ENCODE measurements around the gene GLP2R. TPM values are rescaled to one million over a fixed set of nuclear protein-coding genes. Genes with fewer than 3 reads are reported as not detected.
"Not testable (repeated sequence)": the region's sequence is repeated elsewhere in the genome, so short reads cannot be mapped to it uniquely, and the experiment has no call there.

GLP2R gene
- polyA plus RNA-seq, result not detected

GRCh38 chr17:9825641-9826150, at the start of gene GLP2R:
TSS of gene GLP2R (plus strand) at chr17:9825924. CDS start at chr17:9826064, 140 bp downstream.
- H3K9me3 Mint-ChIP-seq, result peaks cover 2 to 6% (median 2%) of the 10 kb centered on the region in 3 donors
- H3K4me3 Mint-ChIP-seq, result no peak within 1 kb of the TSS
- H3K36me3 Mint-ChIP-seq, result no peaks in the 10 kb centered on the region
- H3K27me3 Mint-ChIP-seq, result no peaks in the 10 kb centered on the region
- H3K4me1 Mint-ChIP-seq, result no peaks in the 10 kb centered on the region
- no peak within 1 kb of the TSS for H3K27ac Mint-ChIP-seq

DNA sequence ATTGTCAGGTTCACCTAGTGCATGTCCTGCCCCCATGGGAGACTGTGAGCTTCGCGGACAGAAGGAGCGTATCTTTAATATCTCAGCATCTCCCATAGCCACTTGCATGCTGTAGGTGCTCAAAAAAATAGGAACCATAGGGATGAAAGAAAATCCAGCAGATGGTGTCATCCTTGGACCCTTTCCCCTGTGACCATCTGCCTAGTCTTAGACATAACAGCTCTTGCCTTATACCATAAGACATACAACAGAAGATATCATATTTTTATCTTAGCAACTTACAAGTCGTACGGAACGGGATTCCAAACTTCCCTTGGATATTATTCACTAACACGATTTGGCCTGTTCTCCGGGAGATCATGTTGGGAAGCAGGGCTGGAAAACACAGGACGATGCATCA, 48.8 kb upstream of the GLP2R start:
- Mint-ChIP-seq H3K27me3 (peaks cover 2% of the 10 kb centered on the region), H3K4me3 (no peak overlapping the region), H3K4me1 (no peaks in the 10 kb centered on the region), H3K27ac (no peak overlapping the region), H3K9me3 (peaks cover 0 to 3% (median 2%) of the 10 kb centered on the region in 3 donors), H3K36me3 (peaks cover 2% of the 10 kb centered on the region)

DNA sequence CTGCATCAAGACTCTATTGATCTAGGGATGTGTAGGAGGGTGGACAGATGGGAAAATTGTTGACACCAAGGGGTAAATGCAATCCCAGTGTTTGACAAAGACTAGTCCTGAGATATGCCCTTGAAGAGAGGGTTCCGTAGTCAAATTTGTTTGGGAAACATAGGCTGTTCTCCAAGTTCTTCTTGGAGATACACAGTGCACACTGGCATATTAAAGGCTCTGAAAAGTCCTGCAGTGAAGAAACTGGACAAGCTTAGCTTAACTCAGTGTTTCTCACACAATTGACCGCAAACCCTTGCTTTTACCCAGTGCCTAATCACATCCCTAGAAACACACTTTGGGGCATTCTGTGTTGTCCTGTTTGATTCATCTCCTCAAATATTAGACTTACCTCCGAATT, 45.2 kb upstream of the GLP2R start:
- Mint-ChIP-seq H3K4me3 (no peak overlapping the region), H3K27me3 (peaks cover 2% of the 10 kb centered on the region), H3K4me1 (no peaks in the 10 kb centered on the region), H3K27ac (no peak overlapping the region), H3K36me3 (peaks cover 2% of the 10 kb centered on the region), H3K9me3 (peaks cover 0 to 3% (median 2%) of the 10 kb centered on the region in 3 donors)

DNA sequence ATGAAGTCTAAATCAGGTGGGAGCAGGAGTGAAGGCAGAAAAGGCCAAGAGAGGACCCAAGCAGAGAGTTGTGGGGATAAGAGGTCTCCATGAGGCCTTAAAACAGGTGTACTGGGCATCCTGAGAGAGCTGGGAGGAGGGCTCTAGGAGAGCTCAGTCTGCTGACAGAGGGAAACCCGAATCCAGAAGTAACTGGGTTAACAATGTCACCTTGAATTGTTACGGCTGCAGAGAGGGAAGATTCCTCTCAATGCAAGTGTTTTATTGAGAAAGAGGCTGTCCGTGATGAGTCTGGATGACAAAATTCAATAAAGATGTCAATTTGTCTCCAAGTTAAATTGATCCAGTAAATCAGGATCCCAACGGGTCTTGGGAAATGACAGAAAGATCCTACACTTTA, 42.7 kb upstream of the GLP2R start:
- Mint-ChIP-seq H3K27me3 (peaks cover 2% of the 10 kb centered on the region), H3K27ac (no peak overlapping the region), H3K36me3 (no peaks in the 10 kb centered on the region), H3K9me3 (no peaks in the 10 kb centered on the region), H3K4me1 (no peaks in the 10 kb centered on the region), H3K4me3 (no peak overlapping the region)

- H3K27me3 Mint-ChIP-seq, H3K27ac Mint-ChIP-seq, H3K4me3 Mint-ChIP-seq, H3K4me1 Mint-ChIP-seq, H3K36me3 Mint-ChIP-seq, H3K9me3 Mint-ChIP-seq: not testable (repeated sequence)
Observed at GRCh38 chr17:9783465-9783864, 42.3 kb upstream of the GLP2R start.

GRCh38 chr17:9784544-9784943, 41.2 kb upstream of the GLP2R start:
- no peaks in the 10 kb centered on the region for H3K4me1 Mint-ChIP-seq
- no peaks in the 10 kb centered on the region for H3K36me3 Mint-ChIP-seq
- no peaks in the 10 kb centered on the region for H3K9me3 Mint-ChIP-seq
- peaks cover 4% of the 10 kb centered on the region for H3K27me3 Mint-ChIP-seq
- no peak overlapping the region for H3K4me3 Mint-ChIP-seq
- no peak overlapping the region for H3K27ac Mint-ChIP-seq

GRCh38 chr17:9788601-9789000, 37.1 kb upstream of the GLP2R start:
- Mint-ChIP-seq H3K4me3 (no peak overlapping the region), H3K27ac (no peak overlapping the region), H3K9me3 (no peaks in the 10 kb centered on the region), H3K4me1 (no peaks in the 10 kb centered on the region), H3K36me3 (no peaks in the 10 kb centered on the region), H3K27me3 (peaks cover 4% of the 10 kb centered on the region)

DNA sequence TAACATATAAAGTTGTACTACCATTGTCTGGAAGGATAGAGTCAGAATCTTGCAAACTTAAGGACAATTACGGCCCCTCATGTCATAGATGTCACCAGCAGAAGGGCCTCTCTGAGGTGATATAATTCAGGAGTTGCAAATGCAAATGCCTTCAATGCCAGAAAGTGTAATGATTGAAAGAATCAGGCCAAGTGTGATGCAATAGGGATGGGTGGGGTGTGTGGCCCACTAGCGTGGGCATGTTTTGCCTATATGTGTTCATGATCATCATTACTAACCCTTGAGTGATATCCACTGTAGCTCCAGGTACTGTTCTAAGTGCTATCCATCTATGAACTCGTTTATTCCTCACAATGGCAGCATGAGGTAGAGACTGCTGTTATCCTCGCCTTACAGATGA, 35.4 kb upstream of the GLP2R start:
- H3K4me3 Mint-ChIP-seq, result no peak overlapping the region
- no peaks in the 10 kb centered on the region for H3K36me3 Mint-ChIP-seq
- no peaks in the 10 kb centered on the region for H3K9me3 Mint-ChIP-seq
- no peaks in the 10 kb centered on the region for H3K4me1 Mint-ChIP-seq
- no peak overlapping the region for H3K27ac Mint-ChIP-seq
- H3K27me3 Mint-ChIP-seq, result peaks cover 4% of the 10 kb centered on the region

DNA sequence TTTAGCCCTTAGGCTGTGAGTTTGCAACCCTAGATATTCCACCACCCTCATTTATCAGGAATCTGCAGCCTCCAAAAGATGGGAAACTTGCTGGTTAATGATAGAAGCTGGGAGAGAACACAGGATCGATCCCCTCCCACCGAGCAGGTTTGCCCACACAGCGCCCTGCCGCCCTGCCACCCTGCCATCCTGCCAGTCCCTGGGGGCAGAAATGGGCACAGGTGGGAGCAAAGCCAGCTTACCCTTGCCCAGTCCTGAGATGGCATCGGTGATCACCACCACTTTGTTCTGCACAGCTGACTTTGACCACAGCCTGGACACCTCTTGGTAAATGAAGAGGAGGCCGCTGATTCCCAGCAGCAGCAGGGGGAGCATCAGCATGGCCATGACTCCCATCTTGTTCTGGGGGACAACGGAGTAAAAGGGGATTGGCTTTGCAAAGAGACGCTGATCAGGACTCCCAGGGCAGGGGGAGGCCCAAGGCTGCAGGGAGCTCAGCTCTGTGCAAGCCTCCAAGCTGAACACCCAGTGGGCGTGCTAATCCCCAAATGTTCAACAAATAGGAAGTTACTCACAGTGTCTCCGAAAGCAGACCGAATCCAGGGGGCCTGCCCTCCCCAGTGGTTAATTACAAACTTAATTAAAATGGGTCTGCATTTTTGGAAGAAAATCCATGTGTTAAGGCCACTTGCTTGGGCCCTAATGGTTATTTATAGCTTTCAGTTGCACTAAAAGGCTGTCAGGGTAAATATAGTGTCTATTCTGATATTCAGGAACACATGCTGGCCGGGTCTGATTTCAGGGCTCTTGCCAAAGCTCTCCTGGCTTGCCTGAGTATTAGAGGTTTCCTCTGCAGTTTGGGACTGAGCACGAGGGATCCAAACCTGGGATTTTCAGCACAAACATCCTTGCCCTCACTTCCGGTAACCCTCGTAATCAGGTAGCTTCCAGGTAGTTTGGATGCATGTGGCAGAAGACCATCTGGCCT, 34.5 kb upstream of the GLP2R start, which contains the start of gene DHRS7C:
Gene DHRS7C (minus strand): TSS at position 704 of the 988 bp plus-strand sequence. CDS start 308 bp downstream, at position 396.
- no peak within 1 kb of the TSS for H3K27ac Mint-ChIP-seq
- no peak within 1 kb of the TSS for H3K4me3 Mint-ChIP-seq
- no peaks in the 10 kb centered on the region for H3K4me1 Mint-ChIP-seq
- H3K9me3 Mint-ChIP-seq, result no peaks in the 10 kb centered on the region
- H3K36me3 Mint-ChIP-seq, result no peaks in the 10 kb centered on the region
- peaks cover 4% of the 10 kb centered on the region for H3K27me3 Mint-ChIP-seq

- Mint-ChIP-seq H3K4me1 (no peaks in the 10 kb centered on the region), H3K27ac (no peak overlapping the region), H3K27me3 (peaks cover 4% of the 10 kb centered on the region), H3K36me3 (no peaks in the 10 kb centered on the region), H3K9me3 (no peaks in the 10 kb centered on the region), H3K4me3 (no peak overlapping the region)
Observed at GRCh38 chr17:9792181-9792840, 33.4 kb upstream of the GLP2R start.

GRCh38 chr17:9798008-9798407, 27.7 kb upstream of the GLP2R start:
- Mint-ChIP-seq H3K36me3 (no peaks in the 10 kb centered on the region), H3K27ac (no peak overlapping the region), H3K9me3 (peaks cover 0 to 2% (median 0%) of the 10 kb centered on the region in 3 donors), H3K4me1 (no peaks in the 10 kb centered on the region), H3K27me3 (no peaks in the 10 kb centered on the region), H3K4me3 (no peak overlapping the region)

- H3K4me1 Mint-ChIP-seq, result no peaks in the 10 kb centered on the region
- no peaks in the 10 kb centered on the region for H3K36me3 Mint-ChIP-seq
- H3K27ac Mint-ChIP-seq, result no peak overlapping the region
- H3K9me3 Mint-ChIP-seq, result peaks cover 0 to 2% (median 0%) of the 10 kb centered on the region in 3 donors
- no peak overlapping the region for H3K4me3 Mint-ChIP-seq
- H3K27me3 Mint-ChIP-seq, result no peaks in the 10 kb centered on the region
Observed at GRCh38 chr17:9798724-9799123, 27.0 kb upstream of the GLP2R start.

DNA sequence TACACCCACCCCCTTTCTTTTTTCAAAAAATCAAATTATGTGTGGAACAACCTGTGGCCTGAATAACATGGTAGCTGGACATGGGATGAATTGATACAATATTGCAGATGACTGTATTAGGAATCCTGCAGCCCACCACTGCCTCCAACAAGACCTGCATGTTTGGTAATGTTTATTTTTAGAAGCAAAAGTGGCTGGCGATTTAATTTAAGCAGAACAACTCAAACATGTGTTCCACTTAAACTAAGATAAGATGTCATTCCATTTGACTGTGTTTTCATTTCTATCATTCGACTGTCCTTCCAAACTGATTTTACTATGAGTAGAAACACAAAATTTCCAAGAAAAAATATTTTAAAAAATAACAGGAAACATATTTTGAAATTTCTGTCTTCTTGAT, 24.2 kb upstream of the GLP2R start:
- no peaks in the 10 kb centered on the region for H3K36me3 Mint-ChIP-seq
- H3K27ac Mint-ChIP-seq, result no peak overlapping the region
- H3K4me3 Mint-ChIP-seq, result no peak overlapping the region
- H3K27me3 Mint-ChIP-seq, result no peaks in the 10 kb centered on the region
- peaks cover 0 to 7% (median 4%) of the 10 kb centered on the region in 3 donors for H3K9me3 Mint-ChIP-seq
- no peaks in the 10 kb centered on the region for H3K4me1 Mint-ChIP-seq

DNA sequence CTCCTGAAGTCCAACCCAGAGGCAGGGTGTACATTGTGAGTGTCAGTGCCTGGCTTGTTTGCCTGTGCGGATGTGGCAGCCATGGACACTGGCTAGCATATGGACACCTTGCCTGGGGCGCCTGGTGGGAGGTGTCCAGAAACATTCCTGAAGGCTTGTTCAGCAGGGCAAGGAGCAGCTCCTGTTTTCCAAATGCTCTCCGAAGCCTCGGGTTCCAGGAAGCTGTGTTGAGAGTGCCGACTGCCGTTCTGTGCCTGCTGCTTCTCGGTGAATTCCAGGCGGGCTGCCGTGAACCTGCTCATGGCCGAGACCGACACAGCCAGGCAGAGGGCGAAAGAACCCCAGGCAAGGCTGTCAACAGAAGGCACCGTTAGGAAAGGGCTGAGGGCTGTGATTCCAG, 23.4 kb upstream of the GLP2R start:
- H3K9me3 Mint-ChIP-seq, result peaks cover 0 to 7% (median 4%) of the 10 kb centered on the region in 3 donors
- no peaks in the 10 kb centered on the region for H3K36me3 Mint-ChIP-seq
- no peak overlapping the region for H3K4me3 Mint-ChIP-seq
- no peak overlapping the region for H3K27ac Mint-ChIP-seq
- no peaks in the 10 kb centered on the region for H3K27me3 Mint-ChIP-seq
- H3K4me1 Mint-ChIP-seq, result no peaks in the 10 kb centered on the region

- Mint-ChIP-seq H3K4me1 (no peaks in the 10 kb centered on the region), H3K27me3 (no peaks in the 10 kb centered on the region), H3K36me3 (no peaks in the 10 kb centered on the region), H3K9me3 (peaks cover 0 to 7% (median 4%) of the 10 kb centered on the region in 3 donors), H3K4me3 (no peak overlapping the region), H3K27ac (no peak overlapping the region)
Observed at GRCh38 chr17:9802697-9803096, 23.0 kb upstream of the GLP2R start.
